Measurements from ENCODE around the gene SLC29A2.

- TF ChIP-seq BACH2 (CRISPR knock-in tag; IDR thresholded peaks at IDR 0.05; ENCODE audit: borderline replicate concordance) = no peak
- no peak for TF ChIP-seq TOX (CRISPR knock-in tag; IDR thresholded peaks at IDR 0.05; ENCODE audit: borderline replicate concordance)
- TF ChIP-seq RARB (CRISPR knock-in tag; IDR thresholded peaks at IDR 0.05) = no peak
- no peak for TF ChIP-seq ESRRG (CRISPR knock-in tag; IDR thresholded peaks at IDR 0.05)
- no peak for TF ChIP-seq POU6F1 (CRISPR knock-in tag; IDR thresholded peaks at IDR 0.05; ENCODE audit: borderline replicate concordance, low read depth)
- TF ChIP-seq ZFP30 (CRISPR knock-in tag; IDR thresholded peaks at IDR 0.05) = no peak
- no peak for TF ChIP-seq TCF4 (CRISPR knock-in tag; IDR thresholded peaks at IDR 0.05; ENCODE audit: borderline replicate concordance)
- TF ChIP-seq ZFP3 (CRISPR knock-in tag; IDR thresholded peaks at IDR 0.05) = no peak
- no peak for TF ChIP-seq ZNF8 (CRISPR knock-in tag; IDR thresholded peaks at IDR 0.05)
- TF ChIP-seq PATZ1 (CRISPR knock-in tag; IDR thresholded peaks at IDR 0.05; ENCODE audit: borderline replicate concordance) = no peak
- no peak for TF ChIP-seq TSHZ2 (CRISPR knock-in tag; IDR thresholded peaks at IDR 0.05)
- TF ChIP-seq PPARA (CRISPR knock-in tag; IDR thresholded peaks at IDR 0.05; ENCODE audit: borderline replicate concordance) = no peak
Measured at GRCh38 chr11:66321606-66322005, 50.0 kb downstream of the SLC29A2 start.
